Smooth muscle cell (in vitro differentiated cells): ENCODE data around the gene NRAS. TPM values are rescaled to one million over a fixed set of nuclear protein-coding genes. Genes with fewer than 3 reads are reported as not detected.

Experiments used
- DNase-seq: peaks from one replicate; lab custom pipeline; 2025; ENCODE audit not compliant: unreplicated experiment; lab: John Stamatoyannopoulos, UW
- H2AFZ ChIP-seq: fragments of 200-600 bp; sonication (generic); 2 replicates; pipeline ENCODE4 v1.6.0; 2016; ENCODE audit warnings: antibody characterized with exemption, low read depth, mild to moderate bottlenecking
- H3F3A ChIP-seq: fragments of 200-600 bp; sonication (generic); 2 replicates; pipeline ENCODE4 v1.6.0; 2017; ENCODE audit warnings: antibody characterized with exemption, low read depth
- H3K27ac ChIP-seq: fragments of 200-600 bp; sonication (generic); 2 replicates; pipeline ENCODE4 v1.5.1; 2016; ENCODE audit warnings: low read depth, mild to moderate bottlenecking
- H3K27me3 ChIP-seq: fragments of 200-600 bp; sonication (generic); 2 replicates; pipeline ENCODE4 v1.6.1; 2016; ENCODE audit warnings: low read depth, mild to moderate bottlenecking
- H3K36me3 ChIP-seq: fragments of 200-600 bp; sonication (generic); 2 replicates; pipeline ENCODE4 v1.5.1; 2016; ENCODE audit warnings: low read depth
- H3K4me1 ChIP-seq: fragments of 200-600 bp; sonication (generic); 2 replicates; pipeline ENCODE4 v1.5.1; 2016; ENCODE audit warnings: low read depth
- H3K4me2 ChIP-seq: fragments of 200-600 bp; sonication (generic); 2 replicates; pipeline ENCODE4 v1.6.0; 2016; ENCODE audit warnings: mild to moderate bottlenecking
- H3K4me3 ChIP-seq: fragments of 200-600 bp; sonication (generic); 2 replicates; pipeline ENCODE4 v1.5.1; 2016; ENCODE audit warnings: mild to moderate bottlenecking
- H3K79me2 ChIP-seq: fragments of 200-600 bp; sonication (generic); 2 replicates; pipeline ENCODE4 v1.6.0; 2016; ENCODE audit warnings: low read depth, mild to moderate bottlenecking
- H3K9ac ChIP-seq: fragments of 200-600 bp; sonication (generic); 2 replicates; pipeline ENCODE4 v1.6.0; 2016; ENCODE audit warnings: low read depth
- H3K9me3 ChIP-seq: fragments of 200-600 bp; sonication (generic); replicated peaks from 2 replicates; pipeline ENCODE4 v1.5.1; 2016; ENCODE audit warnings: low read depth
- H4K20me1 ChIP-seq: fragments of 200-600 bp; sonication (generic); 2 replicates; pipeline ENCODE4 v1.6.0; 2016; ENCODE audit warnings: low read depth
- WGBS: methylation state at CpG from one replicate; pipeline ENCODE4 v1.1.7; 2016; ENCODE audit warnings: low lambda C conversion rate; 5-methylcytosine and 5-hydroxymethylcytosine counted together
- polyA plus RNA-seq: library from polyadenylated mRNA; unstranded; fragments of >200 nt; fragmentation: Nextera tagmentation; extraction: Ambion mirVana; gene quantifications from 2 replicates; pipeline ENCODE4 v1.2.1, GENCODE V29; 2016
- total RNA-seq: library from RNA; depleted of rRNA; stranded (reverse); fragments of >200 nt; gene quantifications from 2 replicates; pipeline ENCODE4 v1.2.3, GENCODE V29; 2014
- TF ChIP-seq, protein P1 (sequence below): fragments of 200-600 bp; sonication (generic); IDR thresholded peaks from 2 replicates; pipeline ENCODE4 v1.5.1; 2017; ENCODE audit warnings: borderline replicate concordance, mild to moderate bottlenecking, antibody characterized with exemption; ENCODE audit not compliant: insufficient read depth, poor library complexity, severe bottlenecking

Gene NRAS
- total and polyA plus RNA-seq, 2 experiments from 2014 or later, result 37.0 to 84.7 TPM

DNA sequence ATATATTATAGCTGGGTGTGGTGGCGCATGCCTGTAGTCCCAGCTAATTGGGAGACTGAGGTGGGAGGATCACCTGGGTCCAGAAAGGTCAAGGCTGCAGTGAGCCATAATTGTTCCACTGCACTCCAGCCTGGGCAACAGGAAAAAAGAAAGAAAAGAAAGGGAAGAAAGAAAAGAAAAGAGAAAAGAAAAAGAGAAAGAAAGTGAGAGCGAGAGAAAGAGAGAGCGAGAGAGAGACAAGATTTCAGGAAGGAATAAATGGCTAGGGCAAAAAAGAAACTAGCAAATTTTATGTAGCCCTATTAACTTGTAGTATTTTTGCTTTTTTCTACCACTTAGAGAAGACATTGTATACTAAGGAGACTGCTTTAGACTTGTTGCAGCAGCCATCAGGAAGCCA lies 6.2 kb downstream of the NRAS start:
- TF ChIP-seq, protein P1, sequence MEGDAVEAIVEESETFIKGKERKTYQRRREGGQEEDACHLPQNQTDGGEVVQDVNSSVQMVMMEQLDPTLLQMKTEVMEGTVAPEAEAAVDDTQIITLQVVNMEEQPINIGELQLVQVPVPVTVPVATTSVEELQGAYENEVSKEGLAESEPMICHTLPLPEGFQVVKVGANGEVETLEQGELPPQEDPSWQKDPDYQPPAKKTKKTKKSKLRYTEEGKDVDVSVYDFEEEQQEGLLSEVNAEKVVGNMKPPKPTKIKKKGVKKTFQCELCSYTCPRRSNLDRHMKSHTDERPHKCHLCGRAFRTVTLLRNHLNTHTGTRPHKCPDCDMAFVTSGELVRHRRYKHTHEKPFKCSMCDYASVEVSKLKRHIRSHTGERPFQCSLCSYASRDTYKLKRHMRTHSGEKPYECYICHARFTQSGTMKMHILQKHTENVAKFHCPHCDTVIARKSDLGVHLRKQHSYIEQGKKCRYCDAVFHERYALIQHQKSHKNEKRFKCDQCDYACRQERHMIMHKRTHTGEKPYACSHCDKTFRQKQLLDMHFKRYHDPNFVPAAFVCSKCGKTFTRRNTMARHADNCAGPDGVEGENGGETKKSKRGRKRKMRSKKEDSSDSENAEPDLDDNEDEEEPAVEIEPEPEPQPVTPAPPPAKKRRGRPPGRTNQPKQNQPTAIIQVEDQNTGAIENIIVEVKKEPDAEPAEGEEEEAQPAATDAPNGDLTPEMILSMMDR, result no peak
- Histone ChIP-seq H3K79me2 (peaks cover 32% of the 10 kb centered on the region), H2AFZ (no peak overlapping the region), H3K9ac (no peak overlapping the region), H3K4me3 (no peak overlapping the region), H3K36me3 (peaks cover 42% of the 10 kb centered on the region), H3K9me3 (no peaks in the 10 kb centered on the region), H3K27me3 (no peaks in the 10 kb centered on the region), H3K4me1 (peaks cover 7% of the 10 kb centered on the region), H3F3A (peaks cover 4% of the 10 kb centered on the region), H3K27ac (no peak overlapping the region), H4K20me1 (peaks cover 21% of the 10 kb centered on the region), H3K4me2 (no peak overlapping the region)
- WGBS, result 98% methylated on average over 3 of the region's 3 CpGs
- no peak for DNase-seq

DNA sequence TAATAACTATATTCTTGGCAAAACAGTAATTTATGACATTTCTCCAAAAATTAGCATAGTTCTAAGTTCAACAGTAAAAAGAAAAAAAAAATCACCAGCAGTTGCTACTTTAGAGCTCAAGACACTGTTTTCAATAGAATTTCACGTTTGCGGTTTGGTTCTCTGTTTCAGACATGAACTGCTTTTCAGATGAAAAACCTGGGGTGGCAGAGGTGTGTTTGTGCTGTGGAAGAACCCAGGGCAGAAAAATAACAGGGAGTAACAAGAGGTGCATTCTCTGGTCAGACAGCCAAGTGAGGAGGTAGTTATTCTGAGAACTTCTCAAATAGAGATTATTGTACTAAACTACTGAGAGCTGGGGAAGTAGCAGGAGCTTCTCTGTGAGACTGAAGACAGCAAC lies 9.0 kb downstream of the NRAS start:
- Histone ChIP-seq H4K20me1 (peaks cover 22% of the 10 kb centered on the region), H3K9me3 (no peaks in the 10 kb centered on the region), H3K4me2 (no peak overlapping the region), H3K27ac (no peak overlapping the region), H3K36me3 (peaks cover 42% of the 10 kb centered on the region), H3K27me3 (no peaks in the 10 kb centered on the region), H3K79me2 (peaks cover 6% of the 10 kb centered on the region), H2AFZ (no peak overlapping the region), H3K9ac (no peak overlapping the region), H3K4me3 (no peak overlapping the region), H3F3A (peaks cover 4% of the 10 kb centered on the region), H3K4me1 (no peaks in the 10 kb centered on the region)
- no peak for DNase-seq
- TF ChIP-seq, protein P1, result no peak
- 100% methylated on average over 2 of the region's 2 CpGs for WGBS

DNA sequence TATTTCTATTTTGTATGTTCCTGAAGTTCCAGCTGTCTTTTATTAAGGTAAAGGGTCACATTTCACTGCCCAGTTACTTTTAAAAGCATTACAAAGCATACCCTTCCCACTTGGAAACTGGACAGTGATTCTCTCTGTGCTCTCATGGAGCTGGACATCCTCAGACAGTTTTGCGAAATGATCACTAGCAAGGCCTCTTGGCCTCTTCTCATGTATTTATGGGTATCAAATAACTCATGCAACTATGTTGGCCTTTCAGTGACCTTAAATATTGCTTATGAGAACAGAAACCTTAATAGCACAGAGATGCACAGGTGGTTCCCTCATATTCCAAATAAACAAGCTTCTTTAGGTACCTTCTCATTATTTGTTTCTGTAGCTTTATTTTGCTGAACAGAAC lies 13.3 kb downstream of the NRAS start:
- H2AFZ ChIP-seq, result no peak overlapping the region
- no peak overlapping the region for H3K4me3 ChIP-seq
- TF ChIP-seq, protein P1, result no peak
- no peak overlapping the region for H3K27ac ChIP-seq
- 100% methylated on average over 1 of the region's 1 CpG for WGBS
- no peaks in the 10 kb centered on the region for H3K79me2 ChIP-seq
- H3K4me2 ChIP-seq, result no peak overlapping the region
- H3K9me3 ChIP-seq, result no peaks in the 10 kb centered on the region
- H4K20me1 ChIP-seq, result peaks cover 4% of the 10 kb centered on the region
- H3K9ac ChIP-seq, result no peak overlapping the region
- no peaks in the 10 kb centered on the region for H3K27me3 ChIP-seq
- H3K36me3 ChIP-seq, result peaks cover 23% of the 10 kb centered on the region
- H3K4me1 ChIP-seq, result no peaks in the 10 kb centered on the region
- peaks cover 4% of the 10 kb centered on the region for H3F3A ChIP-seq
- DNase-seq, result no peak

DNA sequence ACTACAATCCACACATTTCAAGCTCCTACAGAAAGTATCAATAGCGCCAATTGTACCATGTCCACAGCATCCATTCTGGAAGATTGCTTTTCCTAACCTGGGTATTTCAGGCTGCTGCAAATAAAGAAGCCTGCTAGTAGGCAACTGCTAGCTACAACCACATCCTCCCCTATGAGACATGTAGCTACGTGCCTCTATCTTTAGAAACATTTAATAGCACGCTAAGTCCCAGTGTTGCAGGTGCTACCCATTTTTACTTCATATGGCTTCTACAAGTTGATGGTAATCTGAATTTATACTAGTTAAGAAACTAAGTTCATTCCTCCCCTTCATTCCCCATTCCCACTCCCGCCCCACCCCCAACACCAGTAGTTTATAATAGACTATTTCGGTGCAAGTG lies 13.8 kb downstream of the NRAS start:
- no peak overlapping the region for H3K4me3 ChIP-seq
- peaks cover 4% of the 10 kb centered on the region for H4K20me1 ChIP-seq
- no peak for DNase-seq
- peaks cover 18% of the 10 kb centered on the region for H3K36me3 ChIP-seq
- WGBS, result 95% methylated on average over 5 of the region's 5 CpGs
- H3K27me3 ChIP-seq, result no peaks in the 10 kb centered on the region
- H3K9me3 ChIP-seq, result no peaks in the 10 kb centered on the region
- no peaks in the 10 kb centered on the region for H3K4me1 ChIP-seq
- no peak overlapping the region for H3K27ac ChIP-seq
- TF ChIP-seq, protein P1, result no peak
- H3K79me2 ChIP-seq, result no peaks in the 10 kb centered on the region
- no peak overlapping the region for H3K9ac ChIP-seq
- peaks cover 4% of the 10 kb centered on the region for H3F3A ChIP-seq
- no peak overlapping the region for H2AFZ ChIP-seq
- H3K4me2 ChIP-seq, result no peak overlapping the region
